Smooth muscle cell (in vitro differentiated cells): ENCODE results near the gene D2HGDH. TPM values are rescaled to one million over a fixed set of nuclear protein-coding genes. Genes with fewer than 3 reads are reported as not detected.

Source experiments
- DNase-seq: peaks from one replicate; lab custom pipeline; 2025; ENCODE audit not compliant: unreplicated experiment; lab: John Stamatoyannopoulos, UW
- H2AFZ ChIP-seq: fragments of 200-600 bp; sonication (generic); 2 replicates; pipeline ENCODE4 v1.6.0; 2016; ENCODE audit warnings: antibody characterized with exemption, low read depth, mild to moderate bottlenecking
- H3F3A ChIP-seq: fragments of 200-600 bp; sonication (generic); 2 replicates; pipeline ENCODE4 v1.6.0; 2017; ENCODE audit warnings: antibody characterized with exemption, low read depth
- H3K27ac ChIP-seq: fragments of 200-600 bp; sonication (generic); 2 replicates; pipeline ENCODE4 v1.5.1; 2016; ENCODE audit warnings: low read depth, mild to moderate bottlenecking
- H3K27me3 ChIP-seq: fragments of 200-600 bp; sonication (generic); 2 replicates; pipeline ENCODE4 v1.6.1; 2016; ENCODE audit warnings: low read depth, mild to moderate bottlenecking
- H3K36me3 ChIP-seq: fragments of 200-600 bp; sonication (generic); 2 replicates; pipeline ENCODE4 v1.5.1; 2016; ENCODE audit warnings: low read depth
- H3K4me1 ChIP-seq: fragments of 200-600 bp; sonication (generic); 2 replicates; pipeline ENCODE4 v1.5.1; 2016; ENCODE audit warnings: low read depth
- H3K4me2 ChIP-seq: fragments of 200-600 bp; sonication (generic); 2 replicates; pipeline ENCODE4 v1.6.0; 2016; ENCODE audit warnings: mild to moderate bottlenecking
- H3K4me3 ChIP-seq: fragments of 200-600 bp; sonication (generic); 2 replicates; pipeline ENCODE4 v1.5.1; 2016; ENCODE audit warnings: mild to moderate bottlenecking
- H3K79me2 ChIP-seq: fragments of 200-600 bp; sonication (generic); 2 replicates; pipeline ENCODE4 v1.6.0; 2016; ENCODE audit warnings: low read depth, mild to moderate bottlenecking
- H3K9ac ChIP-seq: fragments of 200-600 bp; sonication (generic); 2 replicates; pipeline ENCODE4 v1.6.0; 2016; ENCODE audit warnings: low read depth
- H3K9me3 ChIP-seq: fragments of 200-600 bp; sonication (generic); replicated peaks from 2 replicates; pipeline ENCODE4 v1.5.1; 2016; ENCODE audit warnings: low read depth
- H4K20me1 ChIP-seq: fragments of 200-600 bp; sonication (generic); 2 replicates; pipeline ENCODE4 v1.6.0; 2016; ENCODE audit warnings: low read depth
- CTCF ChIP-seq: fragments of 200-600 bp; sonication (generic); IDR thresholded peaks from 2 replicates; pipeline ENCODE4 v1.5.1; 2017; ENCODE audit warnings: borderline replicate concordance, mild to moderate bottlenecking, antibody characterized with exemption; ENCODE audit not compliant: insufficient read depth, poor library complexity, severe bottlenecking
- WGBS: methylation state at CpG from one replicate; pipeline ENCODE4 v1.1.7; 2016; ENCODE audit warnings: low lambda C conversion rate; 5-methylcytosine and 5-hydroxymethylcytosine counted together
- polyA plus RNA-seq: library from polyadenylated mRNA; unstranded; fragments of >200 nt; fragmentation: Nextera tagmentation; extraction: Ambion mirVana; gene quantifications from 2 replicates; pipeline ENCODE4 v1.2.1, GENCODE V29; 2016
- total RNA-seq: library from RNA; depleted of rRNA; stranded (reverse); fragments of >200 nt; gene quantifications from 2 replicates; pipeline ENCODE4 v1.2.3, GENCODE V29; 2014

Gene D2HGDH
- total and polyA plus RNA-seq, 2 experiments from 2014 or later: 3.7 to 20.7 TPM

DNA sequence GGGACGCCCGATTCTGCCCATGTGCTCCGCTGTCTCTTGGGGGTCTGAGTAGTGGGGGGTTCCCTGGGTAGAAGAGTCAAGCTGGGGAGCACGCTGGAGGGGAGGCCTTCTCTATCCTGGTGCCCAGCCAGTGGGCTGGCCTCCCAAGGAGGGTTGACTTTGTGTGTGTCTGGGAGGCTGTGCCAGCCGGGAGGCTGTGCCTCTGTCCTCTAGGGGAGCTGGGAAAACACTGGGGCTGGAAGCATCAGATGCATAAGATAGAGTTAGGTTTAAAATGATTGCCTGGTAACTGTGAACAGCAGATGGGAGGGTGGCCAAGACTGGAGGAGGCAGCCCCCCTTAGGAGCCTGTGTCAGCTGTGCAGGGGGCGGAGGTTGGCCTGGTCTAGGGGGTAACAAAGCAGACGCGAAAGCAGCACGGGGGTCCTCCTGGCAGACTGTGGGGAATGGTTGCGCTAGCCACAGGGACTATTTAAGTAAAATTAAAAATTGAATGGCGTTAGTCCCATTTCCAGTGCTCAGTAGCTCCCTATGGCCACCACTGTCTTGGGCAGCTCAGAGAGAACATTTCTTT is 31.3 kb upstream of the D2HGDH start:
- H3K36me3 ChIP-seq: peaks cover 14% of the 10 kb centered on the region
- H3F3A ChIP-seq: no peaks in the 10 kb centered on the region
- 50% methylated on average over 11 of the region's 11 CpGs for WGBS
- peaks cover 10% of the 10 kb centered on the region for H4K20me1 ChIP-seq
- no peaks in the 10 kb centered on the region for H3K9me3 ChIP-seq
- peak overlapping the region; percentile 44 for H3K27ac ChIP-seq
- peak overlapping the region; percentile 100 for H3K4me2 ChIP-seq
- peak overlapping the region; percentile 73 for H3K9ac ChIP-seq
- no peak for TF ChIP-seq CTCF
- H3K4me1 ChIP-seq: peaks cover 9% of the 10 kb centered on the region
- no peaks in the 10 kb centered on the region for H3K27me3 ChIP-seq
- no peak for DNase-seq
- no peak overlapping the region for H2AFZ ChIP-seq
- H3K79me2 ChIP-seq: peaks cover 10% of the 10 kb centered on the region
- H3K4me3 ChIP-seq: peak overlapping the region; percentile 100

- Histone ChIP-seq H3K36me3 (peaks cover 24% of the 10 kb centered on the region), H3K4me1 (peaks cover 4% of the 10 kb centered on the region), H3K27me3 (no peaks in the 10 kb centered on the region), H3K9me3 (no peaks in the 10 kb centered on the region), H3K27ac (no peak overlapping the region), H3K4me2 (no peak overlapping the region), H2AFZ (no peak overlapping the region), H4K20me1 (peaks cover 10% of the 10 kb centered on the region), H3F3A (no peaks in the 10 kb centered on the region), H3K4me3 (no peak overlapping the region), H3K79me2 (peaks cover 10% of the 10 kb centered on the region), H3K9ac (no peak overlapping the region)
- WGBS: 94% methylated on average over 6 of the region's 6 CpGs
- no peak for TF ChIP-seq CTCF
- DNase-seq: no peak
Measured at GRCh38 chr2:241706537-241706936, 27.9 kb upstream of the D2HGDH start.

DNA sequence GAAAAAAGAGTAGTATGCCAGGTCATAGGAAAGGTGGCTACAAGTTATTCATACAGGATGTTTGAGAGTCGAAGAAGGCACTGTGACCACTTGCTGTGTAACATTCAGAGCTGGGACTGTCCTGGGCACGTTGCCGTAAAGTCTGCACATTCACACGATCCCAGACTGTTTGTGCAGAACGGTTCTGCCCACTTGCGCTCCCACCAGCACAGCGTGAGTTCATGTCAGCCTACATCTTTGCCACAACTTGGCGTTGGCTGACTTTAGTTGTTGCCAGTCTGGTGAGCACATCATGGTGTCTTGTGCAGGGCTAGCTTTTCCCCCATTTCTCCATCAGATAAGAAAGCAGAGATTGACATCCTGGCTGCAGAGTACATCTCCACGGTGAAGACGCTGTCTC is 25.6 kb upstream of the D2HGDH start:
- Histone ChIP-seq H3K4me1 (no peaks in the 10 kb centered on the region), H3K9ac (no peak overlapping the region), H3K36me3 (peaks cover 37% of the 10 kb centered on the region), H3F3A (no peaks in the 10 kb centered on the region), H3K27me3 (no peaks in the 10 kb centered on the region), H3K4me3 (no peak overlapping the region), H3K4me2 (no peak overlapping the region), H3K27ac (no peak overlapping the region), H3K9me3 (no peaks in the 10 kb centered on the region), H4K20me1 (no peaks in the 10 kb centered on the region), H3K79me2 (no peaks in the 10 kb centered on the region), H2AFZ (no peak overlapping the region)
- WGBS: 84% methylated on average over 10 of the region's 10 CpGs
- no peak for DNase-seq
- TF ChIP-seq CTCF: no peak

DNA sequence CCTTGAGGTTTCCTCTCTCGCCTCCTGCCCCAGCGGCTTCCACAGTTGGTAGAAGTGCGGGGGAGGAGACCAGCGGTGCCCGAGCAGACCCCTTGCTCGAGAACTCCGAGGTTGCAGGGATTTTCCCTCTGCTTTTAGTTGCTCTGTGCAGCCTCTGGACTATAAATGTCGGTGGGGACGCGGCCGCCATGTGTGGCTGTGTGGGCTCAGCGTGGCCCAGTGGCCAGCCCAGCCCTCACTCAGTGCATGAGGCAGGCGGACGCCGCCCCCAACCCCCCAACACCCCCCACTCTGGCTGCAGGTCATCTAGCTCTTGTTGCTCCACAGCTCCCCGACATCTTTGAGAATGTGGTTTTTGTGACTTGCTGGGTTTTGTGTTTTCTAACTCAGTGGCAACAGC is 15.3 kb upstream of the D2HGDH start:
- TF ChIP-seq CTCF: no peak
- H3K27ac ChIP-seq: no peak overlapping the region
- DNase-seq: no peak
- H3K4me2 ChIP-seq: no peak overlapping the region
- H3K36me3 ChIP-seq: peaks cover 11% of the 10 kb centered on the region
- H3K9me3 ChIP-seq: no peaks in the 10 kb centered on the region
- H2AFZ ChIP-seq: no peak overlapping the region
- no peaks in the 10 kb centered on the region for H3F3A ChIP-seq
- no peaks in the 10 kb centered on the region for H3K4me1 ChIP-seq
- 98% methylated on average over 16 of the region's 16 CpGs for WGBS
- H3K79me2 ChIP-seq: no peaks in the 10 kb centered on the region
- H4K20me1 ChIP-seq: no peaks in the 10 kb centered on the region
- H3K4me3 ChIP-seq: no peak overlapping the region
- H3K9ac ChIP-seq: no peak overlapping the region
- no peaks in the 10 kb centered on the region for H3K27me3 ChIP-seq
